ENCODE data around the gene NCOA1. TPM values are rescaled to one million over a fixed set of nuclear protein-coding genes. Genes with fewer than 3 reads are reported as not detected.

The NCOA1 gene
- total RNA-seq, 1 donor from 2014 or later, result 75.1 TPM

DNA sequence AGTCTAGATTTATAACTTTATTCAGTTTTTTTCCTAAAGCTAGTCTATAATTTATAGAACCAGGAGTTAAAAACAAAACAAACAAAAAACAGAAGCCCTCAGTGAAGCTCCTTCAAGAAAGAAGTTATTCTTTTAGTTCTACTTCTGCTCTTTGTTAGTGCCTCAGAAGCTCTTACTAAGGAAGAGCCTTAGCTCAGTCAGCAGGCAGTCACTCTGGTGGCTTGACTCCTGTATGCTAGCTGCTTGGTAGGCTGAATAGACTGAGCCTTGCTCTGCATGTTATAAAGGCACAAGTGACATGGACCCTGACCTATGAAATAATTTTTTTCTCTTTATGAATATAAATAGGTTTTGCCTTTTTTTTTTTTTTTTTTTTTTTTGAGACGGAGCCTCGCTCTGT lies 24.8 kb downstream of the NCOA1 start:
- no peaks in the 10 kb centered on the region for H3K36me3 Mint-ChIP-seq (ENCODE audit: unreplicated experiment)
- TF ChIP-seq, protein P1, sequence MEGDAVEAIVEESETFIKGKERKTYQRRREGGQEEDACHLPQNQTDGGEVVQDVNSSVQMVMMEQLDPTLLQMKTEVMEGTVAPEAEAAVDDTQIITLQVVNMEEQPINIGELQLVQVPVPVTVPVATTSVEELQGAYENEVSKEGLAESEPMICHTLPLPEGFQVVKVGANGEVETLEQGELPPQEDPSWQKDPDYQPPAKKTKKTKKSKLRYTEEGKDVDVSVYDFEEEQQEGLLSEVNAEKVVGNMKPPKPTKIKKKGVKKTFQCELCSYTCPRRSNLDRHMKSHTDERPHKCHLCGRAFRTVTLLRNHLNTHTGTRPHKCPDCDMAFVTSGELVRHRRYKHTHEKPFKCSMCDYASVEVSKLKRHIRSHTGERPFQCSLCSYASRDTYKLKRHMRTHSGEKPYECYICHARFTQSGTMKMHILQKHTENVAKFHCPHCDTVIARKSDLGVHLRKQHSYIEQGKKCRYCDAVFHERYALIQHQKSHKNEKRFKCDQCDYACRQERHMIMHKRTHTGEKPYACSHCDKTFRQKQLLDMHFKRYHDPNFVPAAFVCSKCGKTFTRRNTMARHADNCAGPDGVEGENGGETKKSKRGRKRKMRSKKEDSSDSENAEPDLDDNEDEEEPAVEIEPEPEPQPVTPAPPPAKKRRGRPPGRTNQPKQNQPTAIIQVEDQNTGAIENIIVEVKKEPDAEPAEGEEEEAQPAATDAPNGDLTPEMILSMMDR (IDR thresholded peaks at IDR 0.05; ENCODE audit: partially characterized antibody, unreplicated experiment), result no peak
- no peaks in the 10 kb centered on the region for H3K9me3 Mint-ChIP-seq (ENCODE audit: unreplicated experiment)
- H3K4me3 Mint-ChIP-seq (ENCODE audit: unreplicated experiment), result no peak overlapping the region
- H3K4me1 Mint-ChIP-seq (ENCODE audit: low read depth, unreplicated experiment), result peaks cover 24% of the 10 kb centered on the region
- no peaks in the 10 kb centered on the region for H3K27me3 Mint-ChIP-seq (ENCODE audit: unreplicated experiment)
- no peak overlapping the region for H3K27ac Mint-ChIP-seq (ENCODE audit: unreplicated experiment)
- DNase-seq, result no peak

- Mint-ChIP-seq H3K4me1 (ENCODE audit: low read depth, unreplicated experiment) (peaks cover 16% of the 10 kb centered on the region), H3K27me3 (ENCODE audit: unreplicated experiment) (no peaks in the 10 kb centered on the region), H3K36me3 (ENCODE audit: unreplicated experiment) (no peaks in the 10 kb centered on the region), H3K9me3 (ENCODE audit: unreplicated experiment) (no peaks in the 10 kb centered on the region), H3K27ac (ENCODE audit: unreplicated experiment) (no peak overlapping the region), H3K4me3 (ENCODE audit: unreplicated experiment) (no peak overlapping the region)
- no peak for DNase-seq
- TF ChIP-seq, protein P1 (IDR thresholded peaks at IDR 0.05; ENCODE audit: partially characterized antibody, unreplicated experiment), result no peak
These were observed 26.2 kb downstream of the NCOA1 start for GRCh38 chr2:24517247-24517646.

- Mint-ChIP-seq H3K9me3 (ENCODE audit: unreplicated experiment) (no peaks in the 10 kb centered on the region), H3K4me1 (ENCODE audit: low read depth, unreplicated experiment) (peaks cover 7% of the 10 kb centered on the region), H3K27me3 (ENCODE audit: unreplicated experiment) (no peaks in the 10 kb centered on the region), H3K4me3 (ENCODE audit: unreplicated experiment) (no peak overlapping the region), H3K36me3 (ENCODE audit: unreplicated experiment) (no peaks in the 10 kb centered on the region), H3K27ac (ENCODE audit: unreplicated experiment) (no peak overlapping the region)
- DNase-seq, result no peak
- TF ChIP-seq, protein P1 (IDR thresholded peaks at IDR 0.05; ENCODE audit: partially characterized antibody, unreplicated experiment), result no peak
These were observed 29.1 kb downstream of the NCOA1 start for GRCh38 chr2:24520175-24520574.

GRCh38 chr2:24521162-24521857 lies 30.3 kb downstream of the NCOA1 start:
- DNase-seq, result no peak
- H3K4me3 Mint-ChIP-seq (ENCODE audit: unreplicated experiment), result no peak overlapping the region
- no peak overlapping the region for H3K27ac Mint-ChIP-seq (ENCODE audit: unreplicated experiment)
- H3K9me3 Mint-ChIP-seq (ENCODE audit: unreplicated experiment), result no peaks in the 10 kb centered on the region
- peaks cover 13% of the 10 kb centered on the region for H3K4me1 Mint-ChIP-seq (ENCODE audit: low read depth, unreplicated experiment)
- H3K36me3 Mint-ChIP-seq (ENCODE audit: unreplicated experiment), result no peaks in the 10 kb centered on the region
- TF ChIP-seq, protein P1 (IDR thresholded peaks at IDR 0.05; ENCODE audit: partially characterized antibody, unreplicated experiment), result no peak
- H3K27me3 Mint-ChIP-seq (ENCODE audit: unreplicated experiment), result no peaks in the 10 kb centered on the region

- H3K4me3 Mint-ChIP-seq (ENCODE audit: unreplicated experiment), result no peak overlapping the region
- no peak for DNase-seq
These were observed 31.1 kb downstream of the NCOA1 start for GRCh38 chr2:24521975-24522639.

More at GRCh38 chr2:24521975-24522639, 31.1 kb downstream of the NCOA1 start:
- Mint-ChIP-seq H3K4me1 (ENCODE audit: low read depth, unreplicated experiment) (peaks cover 12% of the 10 kb centered on the region), H3K27me3 (ENCODE audit: unreplicated experiment) (no peaks in the 10 kb centered on the region), H3K27ac (ENCODE audit: unreplicated experiment) (no peak overlapping the region), H3K9me3 (ENCODE audit: unreplicated experiment) (no peaks in the 10 kb centered on the region), H3K36me3 (ENCODE audit: unreplicated experiment) (no peaks in the 10 kb centered on the region)
- TF ChIP-seq, protein P1 (IDR thresholded peaks at IDR 0.05; ENCODE audit: partially characterized antibody, unreplicated experiment), result no peak
